GM23248 (cell line): ENCODE data around the gene TMEM184C.

Experiments
- EZH2 ChIP-seq: fragments of 200-600 bp; sonication (generic); IDR thresholded peaks from 2 replicates; pipeline ENCODE4 v1.6.1; 2018; ENCODE audit warnings: antibody characterized with exemption, mild to moderate bottlenecking; ENCODE audit not compliant: insufficient read depth, poor library complexity, severe bottlenecking
- EZH2phosphoT487 ChIP-seq: fragments of 200-600 bp; sonication (generic); IDR thresholded peaks from 2 replicates; pipeline ENCODE4 v1.6.1; 2018; ENCODE audit warnings: antibody characterized with exemption, moderate library complexity, mild to moderate bottlenecking, low read depth; ENCODE audit not compliant: insufficient read depth

GRCh38 chr4:147691820-147692219 lies 74.6 kb downstream of the TMEM184C start:
- TF ChIP-seq EZH2phosphoT487 (no peak), EZH2 (no peak)
